Upper lobe of right lung (tissue), 1 donor: Measurements from ENCODE around the gene PAFAH1B2. TPM values are rescaled to one million over a fixed set of nuclear protein-coding genes. Genes with fewer than 3 reads are reported as not detected.
"Not testable (repeated sequence)": the region's sequence is repeated elsewhere in the genome, so short reads cannot be mapped to it uniquely, and the experiment has no call there.

ENCODE experiments used
- ATAC-seq: fragments of 200-7000 bp; cut with Tn5 transposase; one replicate; pipeline ENCODE4 v1.9.1; 2020; ENCODE audit warnings: mild to moderate bottlenecking, moderate library complexity
- DNase-seq: peaks from one replicate; pipeline ENCODE4 v3.0.0-alpha.2; 2020
- H3K27ac ChIP-seq: fragments of 200-600 bp; one replicate; pipeline ENCODE4 v1.8.0; 2022
- H3K27me3 ChIP-seq: fragments of 200-600 bp; one replicate; pipeline ENCODE4 v1.8.0; 2022; ENCODE audit warnings: mild to moderate bottlenecking
- H3K36me3 ChIP-seq: fragments of 200-600 bp; one replicate; pipeline ENCODE4 v1.8.0; 2022
- H3K4me1 ChIP-seq: fragments of 200-600 bp; one replicate; pipeline ENCODE4 v1.8.0; 2022
- H3K4me3 ChIP-seq: fragments of 200-600 bp; one replicate; pipeline ENCODE4 v1.8.0; 2022; ENCODE audit warnings: mild to moderate bottlenecking
- H3K9me3 ChIP-seq: fragments of 200-600 bp; one replicate; pipeline ENCODE4 v1.8.0; 2022
- intact Hi-C: fragments of 100-400 bp; cut with DNase I; formaldehyde crosslinking; loops from one replicate; pipeline ENCODE4 v1.11.0; 2022
- total RNA-seq: library from RNA; stranded (reverse); fragmentation: NEBNext Ultra II Directional; extraction: Animal tissue kit (Norgen Biotek cat#: 25700); gene quantifications from one replicate; pipeline ENCODE4 v1.2.1, GENCODE V29; 2021
- TF ChIP-seq, protein P1 (sequence below): fragments of 200-600 bp; IDR thresholded peaks from one replicate; pipeline ENCODE4 v1.8.0; 2022; ENCODE audit warnings: antibody characterized with exemption
- donor health status: DM: no; HTN: yes; CAD: no; lungs with severe emphysema.

Gene PAFAH1B2
- total RNA-seq, 1 donor from 2014 or later: 86.9 TPM

DNA sequence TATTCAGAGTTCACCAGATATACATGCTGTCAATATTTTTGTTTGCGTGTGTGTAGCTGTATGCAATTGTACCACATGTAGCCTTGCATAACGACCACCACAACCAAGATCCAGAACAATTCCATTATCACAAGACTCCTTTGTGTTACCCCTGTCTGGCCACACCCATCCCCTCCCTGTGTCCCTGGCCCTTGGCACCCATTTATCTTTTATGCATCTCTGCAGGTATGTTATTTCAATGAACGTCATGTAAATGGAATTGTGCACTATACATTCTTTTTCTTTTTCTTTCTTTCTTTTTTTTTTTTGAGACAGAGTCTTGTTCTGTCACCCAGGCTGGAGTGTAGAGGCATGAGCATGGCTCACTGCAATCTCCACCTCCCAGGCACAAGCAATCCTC lies 9.7 kb upstream of the PAFAH1B2 start:
- TF ChIP-seq, protein P1, sequence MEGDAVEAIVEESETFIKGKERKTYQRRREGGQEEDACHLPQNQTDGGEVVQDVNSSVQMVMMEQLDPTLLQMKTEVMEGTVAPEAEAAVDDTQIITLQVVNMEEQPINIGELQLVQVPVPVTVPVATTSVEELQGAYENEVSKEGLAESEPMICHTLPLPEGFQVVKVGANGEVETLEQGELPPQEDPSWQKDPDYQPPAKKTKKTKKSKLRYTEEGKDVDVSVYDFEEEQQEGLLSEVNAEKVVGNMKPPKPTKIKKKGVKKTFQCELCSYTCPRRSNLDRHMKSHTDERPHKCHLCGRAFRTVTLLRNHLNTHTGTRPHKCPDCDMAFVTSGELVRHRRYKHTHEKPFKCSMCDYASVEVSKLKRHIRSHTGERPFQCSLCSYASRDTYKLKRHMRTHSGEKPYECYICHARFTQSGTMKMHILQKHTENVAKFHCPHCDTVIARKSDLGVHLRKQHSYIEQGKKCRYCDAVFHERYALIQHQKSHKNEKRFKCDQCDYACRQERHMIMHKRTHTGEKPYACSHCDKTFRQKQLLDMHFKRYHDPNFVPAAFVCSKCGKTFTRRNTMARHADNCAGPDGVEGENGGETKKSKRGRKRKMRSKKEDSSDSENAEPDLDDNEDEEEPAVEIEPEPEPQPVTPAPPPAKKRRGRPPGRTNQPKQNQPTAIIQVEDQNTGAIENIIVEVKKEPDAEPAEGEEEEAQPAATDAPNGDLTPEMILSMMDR: no peak
- no peak overlapping the region for H3K4me3 ChIP-seq
- no peak overlapping the region for H3K27ac ChIP-seq
- H3K27me3 ChIP-seq: no peaks in the 10 kb centered on the region
- H3K4me1 ChIP-seq: no peaks in the 10 kb centered on the region
- no peak for DNase-seq
- no peak for ATAC-seq
- no peaks in the 10 kb centered on the region for H3K36me3 ChIP-seq
- intact Hi-C loops: loop anchor here (5.0 kb wide), 1 partner anchor 73 kb away; no protein-coding TSS in a partner anchor
- H3K9me3 ChIP-seq: no peaks in the 10 kb centered on the region

DNA sequence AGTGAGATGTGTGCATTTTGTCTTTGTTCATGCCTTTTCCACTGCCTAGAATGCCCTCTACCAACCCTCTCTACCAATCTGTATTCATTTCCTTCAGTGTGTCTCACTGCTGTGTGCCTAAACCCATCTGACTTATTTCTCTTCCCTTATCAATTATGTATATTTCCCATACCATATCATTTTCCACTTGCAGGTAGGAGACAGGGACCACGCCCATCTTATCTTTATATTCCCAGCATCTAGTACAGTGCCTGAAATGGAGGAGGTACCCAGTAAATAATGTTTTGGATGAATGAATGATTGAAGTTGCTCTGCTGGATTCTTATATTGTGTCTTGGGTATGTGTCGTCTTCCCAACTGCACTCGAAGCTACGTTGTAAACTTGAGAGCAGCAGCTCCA lies 9.1 kb upstream of the PAFAH1B2 start:
- ATAC-seq, H3K4me1 ChIP-seq, H3K27ac ChIP-seq, H3K9me3 ChIP-seq, H3K27me3 ChIP-seq, DNase-seq, H3K36me3 ChIP-seq, H3K4me3 ChIP-seq: not testable (repeated sequence)
- intact Hi-C loops: loop anchor here (5.0 kb wide), 1 partner anchor 72 kb away; no protein-coding TSS in a partner anchor

DNA sequence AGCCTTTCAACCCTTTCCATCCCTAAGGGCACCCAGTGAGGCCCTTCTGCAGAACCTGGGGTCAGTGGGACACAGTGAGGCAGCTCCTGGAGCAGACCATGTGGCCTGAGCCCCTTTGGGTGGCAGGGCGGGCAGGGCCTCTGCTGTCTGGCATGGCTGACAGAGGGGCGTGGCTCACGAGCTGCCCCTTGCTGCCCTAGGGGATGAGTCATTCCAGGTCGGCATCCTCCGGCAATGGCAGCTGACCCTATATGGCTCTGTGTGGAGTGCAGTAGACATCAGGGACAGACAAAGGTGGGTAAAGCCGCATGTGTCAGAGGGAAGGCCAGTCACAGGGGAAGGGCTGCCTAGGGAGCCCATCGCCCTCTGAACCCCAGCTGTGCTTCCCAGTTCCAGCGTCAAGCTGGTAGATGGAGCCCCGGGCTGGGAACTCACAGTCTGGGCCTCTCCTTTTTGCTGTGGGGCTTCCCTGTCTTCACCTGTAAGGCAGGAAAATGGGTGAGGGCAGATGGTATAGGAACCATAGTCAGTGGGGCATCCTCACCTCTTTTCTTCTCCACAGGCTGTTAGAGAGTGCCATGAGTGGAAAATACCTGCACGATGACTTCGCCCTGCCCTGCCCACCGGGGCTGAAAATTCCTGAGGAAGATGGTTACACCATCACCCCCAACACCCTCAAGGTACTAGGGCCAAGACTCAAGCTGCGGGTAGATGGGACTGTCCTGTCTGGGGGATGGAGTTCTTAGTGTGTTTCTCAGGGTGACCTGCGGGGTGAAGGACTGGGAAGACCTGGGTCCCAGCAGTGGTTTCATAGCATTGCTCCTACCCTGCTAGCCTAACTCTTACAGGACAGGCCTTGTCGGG lies 6.6 kb upstream of the PAFAH1B2 start:
- H3K4me1 ChIP-seq, H3K4me3 ChIP-seq, intact Hi-C loops, H3K36me3 ChIP-seq, H3K27me3 ChIP-seq, DNase-seq, H3K27ac ChIP-seq, H3K9me3 ChIP-seq: not testable (repeated sequence)
- ATAC-seq: peak; percentile 61

DNA sequence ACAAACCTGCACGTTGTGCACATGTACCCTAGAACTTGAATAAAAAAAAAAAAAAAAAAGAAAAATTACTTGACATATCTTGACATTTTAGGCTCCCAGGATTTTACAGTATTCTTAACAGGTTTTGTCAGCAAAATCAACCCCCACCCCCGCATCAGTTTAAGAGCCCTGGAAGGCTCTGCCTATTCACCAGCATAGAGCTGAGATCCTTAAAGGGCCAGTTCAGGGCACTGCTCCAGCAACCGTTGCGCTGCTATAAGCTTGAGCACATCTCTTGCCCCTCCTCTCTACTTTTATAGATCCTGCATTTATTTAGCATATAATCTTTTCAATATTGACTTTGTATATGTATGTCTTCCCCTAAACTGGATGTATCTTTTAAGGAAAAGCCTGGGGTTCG lies 697 bp upstream of the PAFAH1B2 start:
- ATAC-seq: peak; percentile 48
- intact Hi-C loops: no loop called here
- Histone ChIP-seq H3K27ac (peak overlapping the region; percentile 90), H3K9me3 (no peaks in the 10 kb centered on the region), H3K4me3 (peak overlapping the region; percentile 97), H3K27me3 (no peaks in the 10 kb centered on the region), H3K4me1 (peaks cover 29% of the 10 kb centered on the region), H3K36me3 (peaks cover 9% of the 10 kb centered on the region)
- DNase-seq: no peak
- TF ChIP-seq, protein P1: no peak

DNA sequence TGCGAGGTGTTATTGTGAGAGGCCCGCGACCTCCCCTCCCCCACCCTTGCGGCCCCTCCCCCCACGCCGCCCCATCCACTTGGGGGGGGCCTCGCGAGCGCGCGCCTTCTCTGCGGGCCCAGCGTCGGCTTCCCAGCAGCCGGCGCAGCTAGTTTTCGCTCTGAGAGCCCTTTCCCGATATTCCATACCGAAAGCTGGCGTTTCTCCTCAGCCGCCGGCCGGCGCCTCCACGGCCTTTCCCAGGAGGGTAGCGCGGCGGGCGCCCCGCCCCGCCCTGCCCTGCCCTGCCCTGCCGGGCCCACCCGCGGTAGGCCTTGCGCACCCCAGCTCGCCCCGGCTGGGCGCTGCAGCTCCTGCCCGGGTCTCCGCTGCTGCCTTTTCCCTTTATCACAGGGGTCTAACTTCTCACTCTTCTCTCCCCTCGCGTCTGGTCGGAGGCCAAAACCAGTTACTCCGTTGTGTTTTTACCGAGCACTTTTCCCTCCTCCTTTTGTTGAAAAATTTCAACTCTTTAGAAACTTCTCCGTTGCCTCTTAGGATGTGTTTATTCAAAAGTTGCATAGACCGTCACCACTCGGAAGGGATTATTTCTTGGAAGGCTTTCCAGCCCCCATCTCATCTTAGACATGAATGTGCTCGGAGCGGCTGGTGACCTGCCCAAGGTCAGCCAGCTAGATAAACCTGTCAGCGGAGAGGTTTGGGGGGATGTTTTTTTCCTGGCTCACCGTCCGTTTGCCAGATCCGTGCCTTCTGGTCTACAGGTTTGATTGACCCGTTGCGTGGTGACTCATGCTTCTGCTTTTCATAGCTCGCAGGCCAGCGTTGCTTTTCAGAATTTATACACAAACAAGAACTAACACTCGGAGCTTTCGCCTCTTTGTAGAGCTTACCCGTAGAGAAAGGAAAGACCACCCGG lies 648 bp downstream of the PAFAH1B2 start:
- TF ChIP-seq, protein P1: no peak
- Histone ChIP-seq H3K4me3 (peak overlapping the region; percentile 97), H3K9me3 (no peaks in the 10 kb centered on the region), H3K36me3 (peaks cover 9% of the 10 kb centered on the region), H3K27ac (peak overlapping the region; percentile 90), H3K4me1 (peaks cover 31% of the 10 kb centered on the region), H3K27me3 (no peaks in the 10 kb centered on the region)
- intact Hi-C loops: no loop called here
- DNase-seq (peak; percentile 79), ATAC-seq (peak; percentile 85)

DNA sequence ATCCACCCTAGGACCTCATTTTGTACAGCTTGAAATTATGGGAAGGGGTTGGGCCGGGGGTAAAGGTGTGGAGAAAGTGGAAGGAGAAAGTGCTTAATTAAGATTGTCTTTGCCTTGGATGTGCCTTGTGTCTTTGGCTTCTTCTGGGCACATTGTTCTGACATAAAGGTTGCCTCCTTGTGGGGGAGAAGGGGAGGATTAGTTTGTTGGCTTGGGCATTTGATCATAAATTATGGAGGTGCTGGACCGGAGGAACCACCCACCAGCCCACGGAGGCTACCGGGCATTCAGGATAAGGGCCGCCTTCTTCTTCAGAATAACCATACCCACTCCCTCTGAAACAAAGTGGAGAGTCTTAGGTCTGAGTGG lies 1.3 kb downstream of the PAFAH1B2 start:
- intact Hi-C loops: no loop called here
- no peak for ATAC-seq
- H3K4me1 ChIP-seq: peaks cover 33% of the 10 kb centered on the region

More for the DNA sequence above, 1.3 kb downstream of the PAFAH1B2 start:
- Histone ChIP-seq H3K36me3 (peaks cover 9% of the 10 kb centered on the region), H3K27ac (peak overlapping the region; percentile 90), H3K9me3 (no peaks in the 10 kb centered on the region), H3K27me3 (no peaks in the 10 kb centered on the region), H3K4me3 (peak overlapping the region; percentile 97)
- TF ChIP-seq, protein P1: no peak
- DNase-seq: no peak
